Neutrophil (primary cell): ENCODE data around the gene FITM1.

Source experiments
- H3K27ac ChIP-seq: fragments of 200-600 bp; sonication (generic); 2 replicates; pipeline ENCODE4 v1.5.1; 2016; ENCODE audit warnings: mild to moderate bottlenecking, moderate library complexity
- H3K27me3 ChIP-seq: fragments of 200-600 bp; sonication (generic); 2 replicates; pipeline ENCODE4 v1.6.0; 2016; ENCODE audit warnings: mild to moderate bottlenecking
- H3K36me3 ChIP-seq: fragments of 200-600 bp; sonication (generic); 2 replicates; pipeline ENCODE4 v1.5.1; 2017
- H3K4me1 ChIP-seq, 2 experiments: fragments of 200-600 bp in 1 of 2; sonication (generic) in 1 of 2; 1 replicate in 1 of 2; 2 replicates in 1 of 2; pipeline versions ENCODE4 v1.5.1 to v1.6.1; 2013 to 2016; ENCODE audit warnings: low read depth in 1 of 2, low read length in 1 of 2, mild to moderate bottlenecking in 1 of 2, moderate library complexity in 1 of 2; ENCODE audit not compliant: control insufficient read depth in 1 of 2, insufficient read depth in 1 of 2
- H3K4me3 ChIP-seq, 2 experiments: fragments of 200-600 bp in 1 of 2; sonication (generic) in 1 of 2; 1 replicate in 1 of 2; 2 replicates in 1 of 2; pipeline ENCODE4 v1.5.1; 2013 to 2016; ENCODE audit warnings: low read depth in 1 of 2, low read length in 1 of 2, mild to moderate bottlenecking in 1 of 2, moderate library complexity in 1 of 2
- H3K9me3 ChIP-seq: fragments of 200-600 bp; sonication (generic); 2 replicates; pipeline ENCODE4 v1.5.1; 2016
- CTCF ChIP-seq: fragments of 200-600 bp; sonication (generic); IDR thresholded peaks from 2 replicates; pipeline ENCODE4 v1.5.1; 2016; ENCODE audit warnings: antibody characterized with exemption

FITM1 gene

GRCh38 chr14:24139272-24139934 lies 8.9 kb downstream of the FITM1 start:
- no peak overlapping the region for H3K4me3 ChIP-seq
- H3K27ac ChIP-seq, result no peak overlapping the region

GRCh38 chr14:24141097-24141880 lies 10.8 kb downstream of the FITM1 start, which contains the start of gene EMC9:
Gene EMC9, minus strand, starts transcription at chr14:24141591. Its CDS starts 287 bp downstream, at chr14:24141304.
- H3K36me3 ChIP-seq, result peaks cover 27% of the 10 kb centered on the region

More at GRCh38 chr14:24139272-24139934, 8.9 kb downstream of the FITM1 start:
- Histone ChIP-seq H3K27me3 (no peaks in the 10 kb centered on the region), H3K4me1 (peaks cover 45 to 52% of the 10 kb centered on the region in 2 experiments), H3K9me3 (no peaks in the 10 kb centered on the region), H3K36me3 (peaks cover 27% of the 10 kb centered on the region)
- no peak for TF ChIP-seq CTCF

GRCh38 chr14:24143511-24143910 lies 13.1 kb downstream of the FITM1 start:
- no peak overlapping the region for H3K4me3 ChIP-seq
- peaks cover 13% of the 10 kb centered on the region for H3K36me3 ChIP-seq
- no peaks in the 10 kb centered on the region for H3K9me3 ChIP-seq
- no peak overlapping the region for H3K27ac ChIP-seq
- TF ChIP-seq CTCF, result no peak
- H3K4me1 ChIP-seq, result peaks cover 47 to 49% of the 10 kb centered on the region in 2 experiments
- no peaks in the 10 kb centered on the region for H3K27me3 ChIP-seq

More at GRCh38 chr14:24141097-24141880, 10.8 kb downstream of the FITM1 start, which contains the start of gene EMC9:
- H3K27me3 ChIP-seq, result no peaks in the 10 kb centered on the region
- peak within 1 kb of the TSS; percentile 66 to 83 for H3K4me3 ChIP-seq
- peaks cover 50 to 55% of the 10 kb centered on the region in 2 experiments for H3K4me1 ChIP-seq
- peak; percentile 93 for TF ChIP-seq CTCF
- H3K9me3 ChIP-seq, result no peaks in the 10 kb centered on the region
- H3K27ac ChIP-seq, result peak within 1 kb of the TSS; percentile 86

- Histone ChIP-seq H3K36me3 (peaks cover 13% of the 10 kb centered on the region), H3K4me3 (no peak overlapping the region), H3K4me1 (peaks cover 54 to 55% of the 10 kb centered on the region in 2 experiments), H3K27me3 (no peaks in the 10 kb centered on the region), H3K27ac (no peak overlapping the region), H3K9me3 (no peaks in the 10 kb centered on the region)
- TF ChIP-seq CTCF, result no peak
These were observed 14.0 kb downstream of the FITM1 start for GRCh38 chr14:24144451-24144850.

GRCh38 chr14:24145219-24145618 lies 14.8 kb downstream of the FITM1 start:
- H3K36me3 ChIP-seq, result peaks cover 18% of the 10 kb centered on the region
- peaks cover 52 to 53% of the 10 kb centered on the region in 2 experiments for H3K4me1 ChIP-seq
- H3K27ac ChIP-seq, result peak overlapping the region; percentile 97
- TF ChIP-seq CTCF, result no peak
- H3K27me3 ChIP-seq, result no peaks in the 10 kb centered on the region
- H3K4me3 ChIP-seq, result peak overlapping the region in 1 of 2 experiments; percentile 99
- no peaks in the 10 kb centered on the region for H3K9me3 ChIP-seq
